ENCODE results near the gene MRPL37.

- TF ChIP-seq CTCF (IDR thresholded peaks at IDR 0.05): no peak
- no peak for TF ChIP-seq ZFX (IDR thresholded peaks at IDR 0.05; ENCODE audit: borderline replicate concordance)
Measured at GRCh38 chr1:54152696-54153095, 47.3 kb upstream of the MRPL37 start, which contains the start of gene CDCP2.

Measured in 22Rv1 (cell line).